WTC11 (cell line): Measurements from ENCODE around the gene CMTR1. TPM values are rescaled to one million over a fixed set of nuclear protein-coding genes. Genes with fewer than 3 reads are reported as not detected.

Experiments used
- ATAC-seq: fragments of 200-7000 bp; cut with Tn5 transposase; 2 replicates; pipeline ENCODE4 v1.10.0; 2021; ENCODE audit warnings: mild to moderate bottlenecking, moderate library complexity
- CTCF ChIA-PET: fragments of 300-600 bp; sonication (Branson Sonifier 250); formaldehyde crosslinking; loops from one replicate; lab custom pipeline; 2021; ENCODE audit warnings: antibody characterized with exemption; lab: Charles Lee
- POLR2A ChIA-PET: fragments of 350-600 bp; sonication (Branson Sonifier 250); formaldehyde crosslinking; loops from one replicate; lab custom pipeline; 2021; ENCODE audit warnings: antibody characterized with exemption; lab: Charles Lee
- DNase-seq: peaks from one replicate; pipeline ENCODE4 v3.0.0; 2021; ENCODE audit warnings: low spot score
- H3K27ac Mint-ChIP-seq: 2 replicates; pipeline ENCODE4 v1.8.0; 2021; ENCODE audit warnings: mixed read lengths
- H3K27me3 Mint-ChIP-seq: 2 replicates; pipeline ENCODE4 v1.8.0; 2021; ENCODE audit warnings: low read depth, mild to moderate bottlenecking, moderate library complexity, mixed read lengths
- H3K36me3 Mint-ChIP-seq: 2 replicates; pipeline ENCODE4 v1.8.0; 2021; ENCODE audit warnings: mixed read lengths
- H3K4me1 Mint-ChIP-seq: 2 replicates; pipeline ENCODE4 v1.8.0; 2022; ENCODE audit warnings: mixed read lengths
- H3K4me3 Mint-ChIP-seq: 2 replicates; pipeline ENCODE4 v1.8.0; 2021; ENCODE audit warnings: mild to moderate bottlenecking, moderate library complexity, mixed read lengths
- H3K9me3 Mint-ChIP-seq: 2 replicates; pipeline ENCODE4 v1.8.0; 2021; ENCODE audit warnings: mixed read lengths
- AFF4 ChIP-seq: sonication (generic); formaldehyde crosslinking; IDR thresholded peaks from 2 replicates; pipeline ENCODE4 v1.8.1; 2023; ENCODE audit warnings: mild to moderate bottlenecking, missing genetic modification reagents, borderline replicate concordance
- AR ChIP-seq: fragments of 250-450 bp; sonication (Bioruptor Pico); IDR thresholded peaks from 2 replicates; pipeline ENCODE4 v1.9.0; 2021; ENCODE audit warnings: mild to moderate bottlenecking
- ATF1 ChIP-seq: sonication (generic); formaldehyde crosslinking; IDR thresholded peaks from 2 replicates; pipeline ENCODE4 v1.8.1; 2023; ENCODE audit warnings: mild to moderate bottlenecking, moderate library complexity, missing genetic modification reagents
- ATF3 ChIP-seq: sonication (generic); formaldehyde crosslinking; conservative IDR thresholded peaks from 2 replicates; pipeline ENCODE4 v1.8.1; 2022; ENCODE audit warnings: mild to moderate bottlenecking, missing genetic modification reagents
- EMX1 ChIP-seq: fragments of 250-450 bp; sonication (Bioruptor Pico); IDR thresholded peaks from 2 replicates; pipeline ENCODE4 v1.8.0; 2021; ENCODE audit warnings: mild to moderate bottlenecking
- IRF2 ChIP-seq: sonication (generic); formaldehyde crosslinking; IDR thresholded peaks from 2 replicates; pipeline ENCODE4 v1.8.0; 2022; ENCODE audit warnings: low read depth, missing genetic modification reagents, borderline replicate concordance
- MLX ChIP-seq: sonication (generic); formaldehyde crosslinking; IDR thresholded peaks from 2 replicates; pipeline ENCODE4 v1.8.1; 2023; ENCODE audit warnings: mild to moderate bottlenecking, missing genetic modification reagents, moderate library complexity
- MXD4 ChIP-seq: fragments of 250-450 bp; sonication (Bioruptor Pico); IDR thresholded peaks from 2 replicates; pipeline ENCODE4 v1.8.0; 2021; ENCODE audit warnings: mild to moderate bottlenecking, moderate library complexity, borderline replicate concordance
- NR1H2 ChIP-seq: sonication (generic); formaldehyde crosslinking; IDR thresholded peaks from 2 replicates; pipeline ENCODE4 v1.9.0; 2021; ENCODE audit warnings: mild to moderate bottlenecking, moderate library complexity, missing genetic modification reagents
- SMAD3 ChIP-seq: sonication (generic); formaldehyde crosslinking; IDR thresholded peaks from 2 replicates; pipeline ENCODE4 v1.8.0; 2022; ENCODE audit warnings: missing genetic modification reagents, mild to moderate bottlenecking, borderline replicate concordance
- ZBTB43 ChIP-seq: sonication (generic); formaldehyde crosslinking; IDR thresholded peaks from 2 replicates; pipeline ENCODE4 v1.8.1; 2023; ENCODE audit warnings: mild to moderate bottlenecking, missing genetic modification reagents
- ZNF396 ChIP-seq: fragments of 250-450 bp; sonication (Bioruptor Pico); IDR thresholded peaks from 2 replicates; pipeline ENCODE4 v1.8.0; 2021; ENCODE audit warnings: mild to moderate bottlenecking, moderate library complexity, borderline replicate concordance
- ZNF416 ChIP-seq: fragments of 250-450 bp; sonication (Bioruptor Pico); IDR thresholded peaks from 2 replicates; pipeline ENCODE4 v1.9.0; 2021; ENCODE audit warnings: mild to moderate bottlenecking, inconsistent platforms
- ZSCAN18 ChIP-seq: fragments of 250-450 bp; sonication (Bioruptor Pico); IDR thresholded peaks from 2 replicates; pipeline ENCODE4 v2.1.2; 2022; ENCODE audit warnings: mild to moderate bottlenecking, moderate library complexity
- total RNA-seq: library from RNA; stranded (reverse); gene quantifications from 3 replicates; pipeline ENCODE4 v1.2.3, GENCODE V29; 2021

The CMTR1 gene
- total RNA-seq, 1 experiment from 2014 or later: 38.6 TPM

- TF ChIP-seq AFF4 (no peak), ZBTB43 (CRISPR knock-in tag) (no peak), AR (CRISPR knock-in tag) (no peak), MXD4 (no peak), ATF1 (CRISPR knock-in tag) (no peak), EMX1 (CRISPR knock-in tag) (no peak), ZNF416 (CRISPR knock-in tag) (no peak), ATF3 (CRISPR knock-in tag) (no peak)
- TF ChIP-seq, all 79 proteins: peak for 0
Measured at GRCh38 chr6:37478827-37479226, 45.8 kb downstream of the CMTR1 start (continued).

GRCh38 chr6:37479266-37479854 is 46.3 kb downstream of the CMTR1 start:
- CTCF ChIA-PET: interaction anchor here (1.5 kb wide), 1 partner anchor 171 kb away, joined by 3 read pairs; no protein-coding TSS in a partner anchor
- H3K36me3 Mint-ChIP-seq: peaks cover 20% of the 10 kb centered on the region

More at GRCh38 chr6:37479266-37479854, 46.3 kb downstream of the CMTR1 start:
- ATAC-seq (no peak), DNase-seq (no peak)
- Mint-ChIP-seq H3K27ac (no peak overlapping the region), H3K27me3 (no peaks in the 10 kb centered on the region), H3K4me3 (no peak overlapping the region), H3K9me3 (no peaks in the 10 kb centered on the region), H3K4me1 (peaks cover 18% of the 10 kb centered on the region)
- POLR2A ChIA-PET: no interaction called here
- TF ChIP-seq IRF2 (CRISPR knock-in tag): no peak
- no peak for TF ChIP-seq ZSCAN18 (CRISPR knock-in tag)
- no peak for TF ChIP-seq SMAD3 (CRISPR knock-in tag)
- TF ChIP-seq MXD4: no peak
- no peak for TF ChIP-seq EMX1 (CRISPR knock-in tag)
- no peak for TF ChIP-seq NR1H2 (CRISPR knock-in tag)
- TF ChIP-seq MLX (CRISPR knock-in tag): no peak
- no peak for TF ChIP-seq ZNF396
